ENCODE results near the gene TMCO2.
A peak's percentile ranks its signal among the peaks of the same experiment; 100 is the strongest.

Gene TMCO2

GRCh38 chr1:40257313-40257687 lies 9.6 kb downstream of the TMCO2 start:
- peak overlapping the region; percentile 99 for H3K4me3 ChIP-seq (ENCODE audit: low read length)
- no peak for TF ChIP-seq CTCF (conservative IDR thresholded peaks at IDR 0.05; ENCODE audit: low read length)
- no peak for DNase-seq (ENCODE audit: low read depth)

- H3K4me3 ChIP-seq (ENCODE audit: low read length) = peak within 1 kb of the TSS; percentile 99
- peak; percentile 98 for DNase-seq (ENCODE audit: low read depth)
- no peak for TF ChIP-seq CTCF (conservative IDR thresholded peaks at IDR 0.05; ENCODE audit: low read length)
Observed at GRCh38 chr1:40257688-40258444, 10.1 kb downstream of the TMCO2 start, which contains the start of gene ZMPSTE24. Gene ZMPSTE24, plus strand, starts transcription at chr1:40258236. Its CDS starts 36 bp downstream, at chr1:40258272.

GRCh38 chr1:40258445-40258769 lies 10.7 kb downstream of the TMCO2 start:
- H3K4me3 ChIP-seq (ENCODE audit: low read length) = peak overlapping the region; percentile 99
- peak; percentile 14 for DNase-seq (ENCODE audit: low read depth)
- TF ChIP-seq CTCF (conservative IDR thresholded peaks at IDR 0.05; ENCODE audit: low read length) = no peak

- no peak overlapping the region for H3K4me3 ChIP-seq (ENCODE audit: low read length)
- no peak for DNase-seq (ENCODE audit: low read depth)
- no peak for TF ChIP-seq CTCF (conservative IDR thresholded peaks at IDR 0.05; ENCODE audit: low read length)
Observed at GRCh38 chr1:40264354-40264781, 16.6 kb downstream of the TMCO2 start.

- no peak for DNase-seq (ENCODE audit: low read depth)
- no peak overlapping the region for H3K4me3 ChIP-seq (ENCODE audit: low read length)
- no peak for TF ChIP-seq CTCF (conservative IDR thresholded peaks at IDR 0.05; ENCODE audit: low read length)
Observed at GRCh38 chr1:40265298-40265697, 17.6 kb downstream of the TMCO2 start.

- H3K4me3 ChIP-seq (ENCODE audit: low read length) = no peak overlapping the region
- TF ChIP-seq CTCF (conservative IDR thresholded peaks at IDR 0.05; ENCODE audit: low read length) = no peak
- no peak for DNase-seq (ENCODE audit: low read depth)
Observed at GRCh38 chr1:40265919-40266318, 18.2 kb downstream of the TMCO2 start.

DNA sequence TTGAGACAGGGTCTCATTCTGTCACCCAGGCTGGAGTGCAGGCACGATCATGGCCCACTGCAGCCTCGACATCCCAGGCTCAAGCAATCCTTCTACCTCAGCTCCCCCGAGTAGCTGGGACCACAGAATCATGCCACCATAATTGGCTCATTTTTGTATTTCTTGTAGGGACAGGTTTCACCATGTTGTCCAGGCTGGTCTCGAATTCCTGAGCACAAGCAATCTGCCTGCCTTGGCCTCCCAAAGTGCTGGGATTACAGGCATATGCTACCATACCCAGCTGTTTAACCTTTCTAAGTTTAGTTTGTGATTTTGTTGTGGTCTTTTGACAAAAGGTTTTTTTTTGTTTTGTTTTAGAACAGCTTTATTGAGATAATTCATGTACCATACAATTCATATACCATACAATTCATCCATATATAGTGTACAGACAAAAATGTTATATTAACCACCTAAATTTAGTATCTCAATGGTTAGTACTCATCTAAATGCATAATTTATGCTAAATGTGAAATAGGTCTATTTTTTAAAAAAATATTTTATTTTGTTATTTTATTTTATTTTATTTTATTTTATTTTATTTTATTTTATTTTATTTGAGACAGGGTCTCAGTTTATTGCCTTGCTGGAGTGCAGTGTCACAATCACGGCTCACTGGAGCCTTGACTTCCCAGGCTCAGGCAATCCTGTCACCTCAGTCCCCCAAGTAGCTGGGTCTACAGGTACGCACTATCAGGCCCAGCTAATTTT lies 19.2 kb downstream of the TMCO2 start:
- DNase-seq (ENCODE audit: low read depth) = no peak
- H3K4me3 ChIP-seq (ENCODE audit: low read length) = no peak overlapping the region
- TF ChIP-seq CTCF (conservative IDR thresholded peaks at IDR 0.05; ENCODE audit: low read length) = no peak

All from AG10803 (cell line).